Smooth muscle cell (in vitro differentiated cells): ENCODE results near the gene BNIP5. TPM values are rescaled to one million over a fixed set of nuclear protein-coding genes. Genes with fewer than 3 reads are reported as not detected.
A peak's percentile ranks its signal among the peaks of the same experiment; 100 is the strongest.

Source experiments
- DNase-seq: peaks from one replicate; lab custom pipeline; 2025; ENCODE audit not compliant: unreplicated experiment; lab: John Stamatoyannopoulos, UW
- H2AFZ ChIP-seq: fragments of 200-600 bp; sonication (generic); 2 replicates; pipeline ENCODE4 v1.6.0; 2016; ENCODE audit warnings: antibody characterized with exemption, low read depth, mild to moderate bottlenecking
- H3F3A ChIP-seq: fragments of 200-600 bp; sonication (generic); 2 replicates; pipeline ENCODE4 v1.6.0; 2017; ENCODE audit warnings: antibody characterized with exemption, low read depth
- H3K27ac ChIP-seq: fragments of 200-600 bp; sonication (generic); 2 replicates; pipeline ENCODE4 v1.5.1; 2016; ENCODE audit warnings: low read depth, mild to moderate bottlenecking
- H3K27me3 ChIP-seq: fragments of 200-600 bp; sonication (generic); 2 replicates; pipeline ENCODE4 v1.6.1; 2016; ENCODE audit warnings: low read depth, mild to moderate bottlenecking
- H3K36me3 ChIP-seq: fragments of 200-600 bp; sonication (generic); 2 replicates; pipeline ENCODE4 v1.5.1; 2016; ENCODE audit warnings: low read depth
- H3K4me1 ChIP-seq: fragments of 200-600 bp; sonication (generic); 2 replicates; pipeline ENCODE4 v1.5.1; 2016; ENCODE audit warnings: low read depth
- H3K4me2 ChIP-seq: fragments of 200-600 bp; sonication (generic); 2 replicates; pipeline ENCODE4 v1.6.0; 2016; ENCODE audit warnings: mild to moderate bottlenecking
- H3K4me3 ChIP-seq: fragments of 200-600 bp; sonication (generic); 2 replicates; pipeline ENCODE4 v1.5.1; 2016; ENCODE audit warnings: mild to moderate bottlenecking
- H3K79me2 ChIP-seq: fragments of 200-600 bp; sonication (generic); 2 replicates; pipeline ENCODE4 v1.6.0; 2016; ENCODE audit warnings: low read depth, mild to moderate bottlenecking
- H3K9ac ChIP-seq: fragments of 200-600 bp; sonication (generic); 2 replicates; pipeline ENCODE4 v1.6.0; 2016; ENCODE audit warnings: low read depth
- H3K9me3 ChIP-seq: fragments of 200-600 bp; sonication (generic); replicated peaks from 2 replicates; pipeline ENCODE4 v1.5.1; 2016; ENCODE audit warnings: low read depth
- H4K20me1 ChIP-seq: fragments of 200-600 bp; sonication (generic); 2 replicates; pipeline ENCODE4 v1.6.0; 2016; ENCODE audit warnings: low read depth
- CTCF ChIP-seq: fragments of 200-600 bp; sonication (generic); IDR thresholded peaks from 2 replicates; pipeline ENCODE4 v1.5.1; 2017; ENCODE audit warnings: borderline replicate concordance, mild to moderate bottlenecking, antibody characterized with exemption; ENCODE audit not compliant: insufficient read depth, poor library complexity, severe bottlenecking
- whole genome bisulfite sequencing: methylation state at CpG from one replicate; pipeline ENCODE4 v1.1.7; 2016; ENCODE audit warnings: low lambda C conversion rate; 5-methylcytosine and 5-hydroxymethylcytosine counted together
- polyA plus RNA-seq: library from polyadenylated mRNA; unstranded; fragments of >200 nt; fragmentation: Nextera tagmentation; extraction: Ambion mirVana; gene quantifications from 2 replicates; pipeline ENCODE4 v1.2.1, GENCODE V29; 2016
- total RNA-seq: library from RNA; depleted of rRNA; stranded (reverse); fragments of >200 nt; gene quantifications from 2 replicates; pipeline ENCODE4 v1.2.3, GENCODE V29; 2014

BNIP5 gene
- total and polyA plus RNA-seq, 2 experiments from 2014 or later = not detected

- no peak for TF ChIP-seq CTCF
- Histone ChIP-seq H3K4me1 (no peaks in the 10 kb centered on the region), H4K20me1 (no peaks in the 10 kb centered on the region), H2AFZ (peak overlapping the region; percentile 49), H3K27me3 (no peaks in the 10 kb centered on the region), H3K4me2 (peak overlapping the region; percentile 60), H3K9me3 (no peaks in the 10 kb centered on the region), H3K79me2 (no peaks in the 10 kb centered on the region), H3K27ac (no peak overlapping the region), H3K36me3 (no peaks in the 10 kb centered on the region), H3K9ac (no peak overlapping the region), H3K4me3 (no peak overlapping the region), H3F3A (no peaks in the 10 kb centered on the region)
- 29% methylated on average over 4 of the region's 4 CpGs for WGBS
- no peak for DNase-seq
Observed at GRCh38 chr6:36358226-36358915, 21.7 kb upstream of the BNIP5 start.

- WGBS = 90% methylated on average over 3 of the region's 3 CpGs
- Histone ChIP-seq H3K79me2 (no peaks in the 10 kb centered on the region), H3K9ac (no peak overlapping the region), H3K4me3 (no peak overlapping the region), H3K36me3 (no peaks in the 10 kb centered on the region), H3K9me3 (no peaks in the 10 kb centered on the region), H3K27me3 (no peaks in the 10 kb centered on the region), H3K4me2 (no peak overlapping the region), H4K20me1 (no peaks in the 10 kb centered on the region), H3F3A (no peaks in the 10 kb centered on the region), H3K27ac (no peak overlapping the region), H2AFZ (peak overlapping the region; percentile 49), H3K4me1 (no peaks in the 10 kb centered on the region)
- no peak for DNase-seq
- TF ChIP-seq CTCF = no peak
Observed at GRCh38 chr6:36357872-36358225, 21.2 kb upstream of the BNIP5 start.

GRCh38 chr6:36355819-36356218 is 19.1 kb upstream of the BNIP5 start:
- no peaks in the 10 kb centered on the region for H4K20me1 ChIP-seq
- peak overlapping the region; percentile 42 for H3K27ac ChIP-seq
- no peaks in the 10 kb centered on the region for H3K79me2 ChIP-seq
- no peaks in the 10 kb centered on the region for H3K36me3 ChIP-seq
- no peak for TF ChIP-seq CTCF
- no peaks in the 10 kb centered on the region for H3K27me3 ChIP-seq
- no peak for DNase-seq
- H3K4me2 ChIP-seq = peak overlapping the region; percentile 28
- WGBS = 30% methylated on average over 4 of the region's 4 CpGs
- no peaks in the 10 kb centered on the region for H3K4me1 ChIP-seq
- H3K9me3 ChIP-seq = no peaks in the 10 kb centered on the region
- H3F3A ChIP-seq = peaks cover 8% of the 10 kb centered on the region
- no peak overlapping the region for H2AFZ ChIP-seq
- H3K9ac ChIP-seq = no peak overlapping the region
- no peak overlapping the region for H3K4me3 ChIP-seq

- Histone ChIP-seq H3F3A (peaks cover 14% of the 10 kb centered on the region), H3K79me2 (no peaks in the 10 kb centered on the region), H3K36me3 (no peaks in the 10 kb centered on the region), H3K4me3 (no peak overlapping the region), H3K27ac (no peak overlapping the region), H3K9me3 (no peaks in the 10 kb centered on the region), H3K9ac (no peak overlapping the region), H2AFZ (no peak overlapping the region), H3K4me1 (no peaks in the 10 kb centered on the region), H3K27me3 (no peaks in the 10 kb centered on the region), H3K4me2 (no peak overlapping the region), H4K20me1 (no peaks in the 10 kb centered on the region)
- 64% methylated on average over 4 of the region's 4 CpGs for WGBS
- TF ChIP-seq CTCF = no peak
- no peak for DNase-seq
Observed at GRCh38 chr6:36353411-36353915, 16.8 kb upstream of the BNIP5 start.
